HG03097 (cell line): ENCODE results near the gene CNIH2.
"Not testable (repeated sequence)": the region's sequence is repeated elsewhere in the genome, so short reads cannot be mapped to it uniquely, and the experiment has no call there.

Experiments used
- ATAC-seq: cut with Tn5 transposase; IDR thresholded peaks from one replicate; pipeline ENCODE4 v1.9.1; 2021; ENCODE audit not compliant: unreplicated experiment, low FRiP score

Gene CNIH2

GRCh38 chr11:66288671-66289547 lies 10.9 kb downstream of the CNIH2 start, which contains the start of gene YIF1A:
Gene YIF1A, minus strand, starts transcription at chr11:66289143. Its CDS starts 158 bp downstream, at chr11:66288985.
- peak; percentile 85 for ATAC-seq

DNA sequence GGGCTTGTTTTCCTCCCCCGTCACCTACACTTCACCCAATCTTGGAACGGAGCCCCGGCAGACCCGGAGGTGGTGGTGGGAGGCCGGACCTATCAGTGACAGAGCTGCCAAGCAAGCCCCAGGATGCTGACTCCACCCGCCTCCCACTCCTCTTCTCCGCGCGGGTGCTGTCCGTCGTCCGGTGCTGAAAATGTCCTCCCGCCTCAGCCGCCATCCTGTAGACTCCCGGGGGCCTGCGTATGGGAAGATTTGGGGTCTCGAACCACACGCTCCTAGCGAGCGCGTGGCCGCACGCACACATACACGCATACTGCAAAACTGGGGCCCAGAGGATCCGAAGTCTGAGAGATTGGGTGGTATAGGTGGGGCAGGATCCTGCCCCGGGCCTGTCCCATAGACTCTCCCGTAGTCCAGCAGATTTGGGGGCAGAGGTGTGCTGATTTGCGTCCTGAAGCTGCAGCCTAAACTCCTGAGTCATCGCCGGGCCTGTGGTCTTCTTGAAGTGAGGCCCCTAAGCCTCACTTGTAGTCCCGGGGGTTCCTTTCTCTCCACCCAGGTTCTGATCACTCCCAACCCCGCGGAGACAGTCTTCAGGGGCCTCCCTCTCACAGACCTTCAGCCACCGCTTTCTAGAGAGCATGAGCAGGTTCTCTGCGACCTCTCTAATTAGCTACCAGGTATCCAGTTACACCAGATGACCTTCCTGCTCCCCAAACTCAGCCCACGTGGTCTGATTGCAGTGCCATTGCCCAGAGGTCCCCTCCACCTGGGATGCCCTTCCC lies 11.8 kb downstream of the CNIH2 start:
- peak; percentile 31 for ATAC-seq

GRCh38 chr11:66290330-66290621 lies 12.3 kb downstream of the CNIH2 start:
- ATAC-seq: no peak

- ATAC-seq: no peak
These were observed 13.3 kb downstream of the CNIH2 start for GRCh38 chr11:66291303-66291705.

- ATAC-seq: no peak
These were observed 13.9 kb downstream of the CNIH2 start, which contains the start of gene TMEM151A for GRCh38 chr11:66291706-66292542. Gene TMEM151A, plus strand, starts transcription at chr11:66291894. Its CDS starts 120 bp downstream, at chr11:66292014.

- no peak for ATAC-seq
These were observed 14.8 kb downstream of the CNIH2 start for GRCh38 chr11:66292543-66293332.

- ATAC-seq: no peak
These were observed 15.4 kb downstream of the CNIH2 start for GRCh38 chr11:66293352-66293751.

DNA sequence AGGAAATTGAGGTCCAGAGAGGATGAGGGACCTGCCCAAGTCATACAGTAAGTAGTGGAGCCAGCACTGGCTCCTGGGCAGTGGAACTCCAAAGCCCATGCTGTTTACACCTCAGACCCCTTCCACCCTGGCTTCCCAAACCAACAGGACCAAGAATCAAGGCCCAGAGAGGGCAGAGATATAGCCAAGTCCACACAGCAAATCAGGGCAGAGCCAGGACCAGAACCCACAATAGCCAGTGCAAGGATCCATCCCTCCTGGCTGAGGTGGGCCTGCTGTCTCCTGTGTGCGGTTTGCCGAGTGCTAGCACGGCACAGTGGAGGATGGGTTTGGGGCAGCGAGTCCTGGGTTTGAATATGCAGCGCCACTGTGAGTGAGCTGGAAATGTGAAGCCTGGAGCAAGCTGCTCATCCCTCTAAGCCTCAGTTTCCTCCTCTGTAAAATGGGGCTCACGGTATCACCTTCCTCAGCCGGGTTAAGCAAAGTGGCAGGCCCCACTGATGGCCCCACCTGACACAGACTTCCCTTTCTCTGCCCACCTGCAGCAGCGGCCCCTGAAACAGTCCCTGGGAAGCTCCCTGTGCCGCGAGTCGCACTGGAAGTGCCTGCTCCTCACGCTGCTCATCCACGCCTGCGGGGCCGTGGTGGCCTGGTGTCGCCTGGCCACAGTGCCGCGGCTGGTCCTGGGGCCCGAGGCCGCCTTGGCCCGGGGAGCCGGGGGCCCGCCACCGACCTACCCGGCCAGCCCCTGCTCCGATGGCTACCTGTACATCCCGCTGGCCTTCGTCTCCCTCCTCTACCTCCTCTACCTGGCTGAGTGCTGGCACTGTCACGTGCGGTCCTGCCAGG lies 16.0 kb downstream of the CNIH2 start:
- ATAC-seq: no peak

DNA sequence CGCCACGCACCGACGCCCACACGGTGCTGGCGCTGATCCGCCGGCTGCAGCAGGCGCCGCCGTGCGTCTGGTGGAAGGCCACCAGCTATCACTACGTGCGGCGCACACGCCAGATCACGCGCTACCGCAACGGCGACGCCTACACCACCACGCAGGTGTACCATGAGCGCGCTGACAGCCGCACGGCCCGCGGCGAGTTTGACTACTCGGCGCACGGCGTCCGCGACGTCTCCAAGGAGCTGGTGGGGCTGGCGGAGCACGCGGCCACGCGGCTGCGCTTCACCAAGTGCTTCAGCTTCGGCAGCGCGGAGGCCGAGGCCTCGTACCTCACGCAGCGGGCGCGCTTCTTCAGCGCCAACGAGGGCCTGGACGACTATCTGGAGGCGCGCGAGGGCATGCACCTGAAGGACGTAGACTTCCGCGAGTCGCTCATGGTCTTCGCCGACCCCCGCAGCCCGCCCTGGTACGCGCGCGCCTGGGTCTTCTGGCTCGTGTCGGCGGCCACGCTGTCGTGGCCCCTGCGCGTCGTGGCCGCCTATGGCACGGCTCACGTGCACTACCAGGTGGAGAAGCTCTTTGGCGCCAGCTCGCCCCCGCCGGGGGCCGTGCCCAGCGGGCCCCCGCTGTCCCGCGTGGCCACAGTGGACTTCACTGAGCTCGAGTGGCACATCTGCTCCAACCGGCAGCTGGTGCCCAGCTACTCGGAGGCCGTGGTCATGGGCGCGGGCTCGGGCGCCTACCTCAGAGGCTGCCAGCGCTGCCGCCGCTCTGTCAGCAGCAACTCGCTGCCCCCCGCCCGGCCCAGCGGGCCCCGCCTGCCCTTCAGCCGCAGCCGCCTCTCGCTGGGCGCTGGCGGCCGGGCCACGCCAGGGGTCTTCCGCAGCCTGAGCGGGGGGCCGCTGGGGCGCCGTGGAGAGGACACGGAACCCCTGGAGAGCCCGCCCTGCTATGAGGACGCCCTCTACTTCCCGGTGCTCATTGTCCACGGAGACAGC lies 16.9 kb downstream of the CNIH2 start:
- no peak for ATAC-seq

DNA sequence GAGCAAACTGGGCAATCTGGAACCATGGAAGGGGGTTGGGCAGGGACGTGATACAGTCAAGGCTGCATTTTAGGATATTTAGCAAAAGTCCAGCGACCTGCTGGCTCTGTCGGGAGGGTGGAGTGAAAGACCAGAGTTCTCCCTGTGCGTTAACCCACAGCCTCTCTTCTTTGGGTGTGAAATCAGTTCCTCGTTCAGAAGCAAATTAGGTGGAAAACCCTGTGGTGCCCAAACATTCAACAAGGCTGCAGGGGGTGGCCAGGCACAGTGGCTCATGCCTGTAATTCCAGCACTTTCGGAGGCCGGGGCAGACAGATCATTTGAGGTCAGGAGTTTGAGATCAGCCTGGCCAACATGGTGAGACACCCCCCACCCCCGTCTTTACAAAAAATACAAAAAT lies 19.6 kb downstream of the CNIH2 start:
- ATAC-seq: no peak

DNA sequence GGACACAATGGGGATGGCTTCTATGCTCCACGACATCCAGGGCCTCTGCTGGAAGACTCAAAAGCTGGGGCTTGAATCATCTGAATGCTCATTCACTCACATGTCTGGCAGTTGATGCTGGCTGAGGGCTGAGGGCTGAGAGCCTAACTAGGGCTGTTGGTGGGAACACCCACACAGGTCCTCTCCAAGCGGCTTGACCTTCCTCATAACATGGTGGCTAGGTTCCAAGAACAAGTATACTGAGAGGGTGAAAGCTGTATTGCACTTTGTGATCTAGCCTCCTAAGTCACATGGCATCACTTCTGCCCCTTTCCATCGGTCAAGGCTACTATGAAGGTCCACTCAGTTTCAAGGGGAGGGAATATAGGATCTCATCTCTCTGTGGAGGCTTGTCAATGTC lies 21.2 kb downstream of the CNIH2 start:
- no peak for ATAC-seq

DNA sequence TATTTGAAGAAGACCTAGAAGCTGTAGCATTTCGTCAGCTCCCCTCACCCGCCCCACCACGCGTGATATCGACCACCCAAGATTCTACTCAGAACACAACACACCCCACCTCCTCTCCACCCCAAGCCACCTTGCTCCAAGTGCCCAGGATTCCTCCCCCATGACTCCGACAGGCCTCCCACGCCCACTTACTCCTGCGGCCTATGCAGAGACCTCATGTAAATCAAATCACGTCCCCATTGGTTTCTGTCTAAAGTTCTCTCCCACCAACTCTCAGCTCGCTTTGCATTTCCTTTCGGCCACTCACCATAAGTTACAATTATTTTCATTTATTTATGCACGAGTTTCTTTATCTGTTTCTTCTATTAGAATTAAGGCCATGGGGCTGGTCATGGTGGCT lies 24.7 kb downstream of the CNIH2 start:
- no peak for ATAC-seq

DNA sequence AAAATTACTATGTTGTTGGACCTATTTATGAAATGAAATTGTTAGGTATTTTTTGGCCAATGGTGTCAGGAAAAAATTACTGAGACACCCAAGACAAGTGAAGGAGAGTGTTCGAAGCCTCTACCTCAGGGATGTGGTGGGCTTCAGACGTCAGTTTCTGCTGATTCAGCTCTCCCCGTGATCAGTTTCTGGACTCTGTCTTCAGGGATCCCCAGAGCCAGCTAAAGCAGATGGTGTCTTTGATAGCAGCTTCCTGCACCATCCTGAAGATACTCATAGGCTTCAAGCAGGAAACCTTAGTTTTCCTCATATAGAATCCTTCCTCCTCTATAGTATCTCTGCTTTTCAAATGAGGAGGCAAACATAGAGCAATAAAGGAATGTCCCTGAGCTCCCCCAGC lies 31.5 kb downstream of the CNIH2 start:
- no peak for ATAC-seq

GRCh38 chr11:66310324-66310723 lies 32.3 kb downstream of the CNIH2 start:
- ATAC-seq: no peak

- ATAC-seq: not testable (repeated sequence)
These were observed 32.9 kb downstream of the CNIH2 start for GRCh38 chr11:66310803-66311440.

GRCh38 chr11:66311470-66311964 lies 33.5 kb downstream of the CNIH2 start:
- no peak for ATAC-seq

DNA sequence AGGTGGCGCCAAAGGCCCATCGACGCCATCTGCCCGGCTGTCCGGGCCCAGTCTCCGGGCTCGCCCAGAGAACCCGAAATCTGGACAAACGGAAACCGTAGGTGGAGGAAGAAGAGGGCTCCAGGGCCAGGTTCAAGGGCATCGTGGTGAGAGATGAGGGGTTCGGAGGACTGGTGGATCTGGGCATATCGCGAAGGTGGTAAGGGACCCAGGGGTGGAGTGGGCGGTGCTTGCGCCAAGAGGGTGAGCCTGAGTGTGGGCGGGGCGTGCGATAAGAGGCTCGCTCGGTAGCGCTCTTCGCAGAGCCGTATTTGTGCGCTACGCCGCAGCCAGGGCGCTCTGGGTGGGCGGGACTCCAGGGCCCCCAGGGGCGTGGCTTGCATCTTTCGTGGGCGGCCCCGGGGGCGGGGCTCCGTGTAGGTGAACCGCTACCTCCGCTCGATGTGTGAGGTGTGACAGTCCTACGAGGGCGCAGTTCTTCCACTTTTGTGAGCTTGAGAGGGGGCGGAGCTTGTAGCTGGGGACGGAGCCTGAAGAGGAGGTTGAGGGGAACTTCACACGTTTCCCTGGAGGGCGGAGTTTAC lies 34.1 kb downstream of the CNIH2 start:
- ATAC-seq: peak; percentile 69
